ENCODE measurements around the gene NRAP.

Gene NRAP

DNA sequence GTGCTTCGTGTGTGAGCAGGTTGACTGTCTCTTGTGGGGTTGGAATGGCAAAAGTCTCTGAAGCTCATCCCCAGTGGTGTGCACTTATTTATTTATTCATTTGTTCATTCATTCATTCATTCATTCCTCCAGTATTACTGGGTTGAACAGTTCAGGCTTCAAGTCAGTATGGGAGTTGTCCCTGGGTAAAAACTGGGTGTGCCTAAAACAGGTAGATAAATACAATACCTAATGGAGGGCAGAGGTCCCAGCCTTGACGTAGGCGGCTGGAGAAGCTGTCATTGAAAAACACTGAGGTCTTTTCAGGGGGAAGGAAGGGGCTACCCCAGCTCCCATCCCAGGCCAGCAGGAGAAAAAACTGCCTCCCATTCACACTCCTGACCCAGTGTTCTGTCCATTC lies 26.9 kb upstream of the NRAP start:
- no peak overlapping the region for H3K27ac Mint-ChIP-seq
- DNase-seq = no peak
- H3K9me3 Mint-ChIP-seq = peaks cover 42% of the 10 kb centered on the region
- H3K27me3 Mint-ChIP-seq = no peaks in the 10 kb centered on the region
- no peak overlapping the region for H3K4me3 Mint-ChIP-seq
- H3K36me3 Mint-ChIP-seq (ENCODE audit: low read depth) = peaks cover 90% of the 10 kb centered on the region
- peaks cover 27% of the 10 kb centered on the region for H3K4me1 Mint-ChIP-seq (ENCODE audit: low read depth)

DNA sequence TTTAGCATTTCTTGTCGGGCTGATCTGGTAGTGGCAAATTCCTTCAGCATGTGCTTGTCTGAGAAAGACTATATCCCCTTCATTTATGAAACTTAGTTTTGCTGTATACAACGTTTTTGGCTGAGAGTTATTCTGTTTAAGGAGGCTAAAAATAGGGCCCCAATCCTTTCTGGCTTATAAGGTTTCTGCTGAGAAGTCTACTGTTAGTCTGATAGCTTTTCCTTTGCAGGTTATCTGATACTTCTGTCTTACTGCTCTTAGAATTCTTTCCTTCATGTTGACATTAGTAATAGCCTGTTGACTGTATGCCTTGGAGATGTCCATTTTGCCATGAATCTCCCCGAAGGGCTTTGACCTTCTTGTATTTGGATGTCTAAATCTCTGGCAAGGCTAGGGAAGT lies 25.7 kb upstream of the NRAP start:
- Mint-ChIP-seq H3K27me3 (no peaks in the 10 kb centered on the region), H3K4me3 (no peak overlapping the region), H3K27ac (no peak overlapping the region), H3K9me3 (peaks cover 50% of the 10 kb centered on the region), H3K4me1 (ENCODE audit: low read depth) (peaks cover 32% of the 10 kb centered on the region), H3K36me3 (ENCODE audit: low read depth) (peaks cover 90% of the 10 kb centered on the region)
- no peak for DNase-seq

DNA sequence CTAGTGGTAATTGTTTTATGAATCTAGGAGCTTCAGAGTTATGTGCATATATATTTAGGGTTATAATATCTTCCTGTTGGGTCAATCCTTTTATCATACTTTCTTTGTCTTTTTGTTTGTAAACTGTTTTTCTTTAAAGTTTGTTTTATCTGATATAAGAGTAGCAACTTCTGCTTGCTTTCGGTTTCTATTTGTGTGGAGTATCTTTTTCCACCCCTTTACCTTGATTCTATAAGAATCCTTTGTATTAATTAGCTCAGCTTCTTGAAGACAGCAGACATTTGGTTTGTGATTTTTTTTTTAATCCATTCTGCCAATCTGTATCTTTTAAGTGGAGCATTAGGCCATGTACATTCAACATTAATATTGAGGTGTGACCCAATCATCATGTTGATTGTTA lies 25.2 kb upstream of the NRAP start:
- peaks cover 55% of the 10 kb centered on the region for H3K9me3 Mint-ChIP-seq
- H3K4me1 Mint-ChIP-seq (ENCODE audit: low read depth) = peaks cover 35% of the 10 kb centered on the region
- H3K36me3 Mint-ChIP-seq (ENCODE audit: low read depth) = peaks cover 90% of the 10 kb centered on the region
- no peak for DNase-seq
- H3K27ac Mint-ChIP-seq = no peak overlapping the region
- no peak overlapping the region for H3K4me3 Mint-ChIP-seq
- H3K27me3 Mint-ChIP-seq = no peaks in the 10 kb centered on the region

DNA sequence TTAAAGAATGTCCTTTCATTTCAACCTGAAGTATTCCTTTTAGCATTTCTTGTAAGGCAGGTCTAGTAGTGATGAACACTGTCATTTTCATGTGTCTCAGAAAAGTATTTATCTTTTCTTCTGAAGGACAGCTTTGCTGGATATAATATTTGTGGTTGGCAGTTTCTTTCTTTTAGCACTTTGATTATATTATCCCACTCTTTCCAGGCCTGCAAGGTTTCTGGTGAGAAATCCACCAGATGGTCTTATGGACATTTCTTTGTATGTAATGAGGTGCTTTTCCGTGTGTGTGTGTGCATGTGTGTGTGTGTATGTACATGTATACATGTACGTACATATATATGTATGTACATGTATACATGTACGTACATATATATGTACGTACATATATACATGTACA lies 23.2 kb upstream of the NRAP start:
- no peak for DNase-seq
- H3K36me3 Mint-ChIP-seq (ENCODE audit: low read depth) = peaks cover 85% of the 10 kb centered on the region
- H3K27me3 Mint-ChIP-seq = no peaks in the 10 kb centered on the region
- no peak overlapping the region for H3K27ac Mint-ChIP-seq
- H3K4me3 Mint-ChIP-seq = no peak overlapping the region
- peaks cover 50% of the 10 kb centered on the region for H3K4me1 Mint-ChIP-seq (ENCODE audit: low read depth)
- H3K9me3 Mint-ChIP-seq = peaks cover 48% of the 10 kb centered on the region

DNA sequence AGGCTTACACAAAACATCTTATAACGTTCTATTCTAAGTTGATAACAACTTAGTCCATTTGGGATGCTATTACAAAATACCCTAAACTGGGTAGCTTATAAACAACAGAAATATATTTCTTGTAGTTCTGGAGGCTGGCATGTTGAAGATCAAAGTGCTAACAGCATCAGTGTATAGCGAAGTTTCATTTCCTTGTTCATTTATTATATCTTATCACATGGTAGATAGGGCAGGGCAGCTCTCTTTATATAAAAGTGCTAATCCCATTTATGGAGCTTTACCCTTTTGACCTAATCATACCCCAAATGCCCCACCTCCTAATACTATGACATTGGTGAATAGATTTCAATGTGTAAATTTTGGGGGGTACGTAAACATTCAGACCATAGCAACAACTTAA lies 22.2 kb upstream of the NRAP start:
- Mint-ChIP-seq H3K27ac (no peak overlapping the region), H3K9me3 (peaks cover 48% of the 10 kb centered on the region), H3K27me3 (no peaks in the 10 kb centered on the region), H3K36me3 (ENCODE audit: low read depth) (peaks cover 77% of the 10 kb centered on the region), H3K4me1 (ENCODE audit: low read depth) (peaks cover 60% of the 10 kb centered on the region), H3K4me3 (no peak overlapping the region)
- DNase-seq = no peak

DNA sequence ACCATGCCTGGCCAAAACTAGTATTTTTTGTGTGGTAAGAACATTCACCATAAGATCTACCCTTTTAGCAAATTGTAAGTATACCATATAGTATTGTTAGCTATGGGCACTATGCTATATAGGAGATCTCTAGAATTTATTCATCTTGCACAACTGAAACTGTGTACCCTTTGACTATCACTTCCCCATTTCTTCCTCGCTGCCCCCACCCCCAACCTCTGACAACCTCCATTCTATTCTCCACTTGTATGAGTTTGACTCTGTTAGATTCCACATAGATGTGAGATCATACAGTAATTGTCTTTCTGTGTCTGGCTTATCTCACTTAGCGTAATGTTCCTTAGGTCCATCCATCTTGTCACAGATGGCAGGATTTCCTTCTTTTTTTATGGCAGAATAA lies 19.5 kb upstream of the NRAP start:
- DNase-seq = no peak
- Mint-ChIP-seq H3K27me3 (no peaks in the 10 kb centered on the region), H3K9me3 (peaks cover 40% of the 10 kb centered on the region), H3K4me1 (ENCODE audit: low read depth) (peaks cover 57% of the 10 kb centered on the region), H3K27ac (no peak overlapping the region), H3K36me3 (ENCODE audit: low read depth) (peaks cover 65% of the 10 kb centered on the region), H3K4me3 (no peak overlapping the region)

DNA sequence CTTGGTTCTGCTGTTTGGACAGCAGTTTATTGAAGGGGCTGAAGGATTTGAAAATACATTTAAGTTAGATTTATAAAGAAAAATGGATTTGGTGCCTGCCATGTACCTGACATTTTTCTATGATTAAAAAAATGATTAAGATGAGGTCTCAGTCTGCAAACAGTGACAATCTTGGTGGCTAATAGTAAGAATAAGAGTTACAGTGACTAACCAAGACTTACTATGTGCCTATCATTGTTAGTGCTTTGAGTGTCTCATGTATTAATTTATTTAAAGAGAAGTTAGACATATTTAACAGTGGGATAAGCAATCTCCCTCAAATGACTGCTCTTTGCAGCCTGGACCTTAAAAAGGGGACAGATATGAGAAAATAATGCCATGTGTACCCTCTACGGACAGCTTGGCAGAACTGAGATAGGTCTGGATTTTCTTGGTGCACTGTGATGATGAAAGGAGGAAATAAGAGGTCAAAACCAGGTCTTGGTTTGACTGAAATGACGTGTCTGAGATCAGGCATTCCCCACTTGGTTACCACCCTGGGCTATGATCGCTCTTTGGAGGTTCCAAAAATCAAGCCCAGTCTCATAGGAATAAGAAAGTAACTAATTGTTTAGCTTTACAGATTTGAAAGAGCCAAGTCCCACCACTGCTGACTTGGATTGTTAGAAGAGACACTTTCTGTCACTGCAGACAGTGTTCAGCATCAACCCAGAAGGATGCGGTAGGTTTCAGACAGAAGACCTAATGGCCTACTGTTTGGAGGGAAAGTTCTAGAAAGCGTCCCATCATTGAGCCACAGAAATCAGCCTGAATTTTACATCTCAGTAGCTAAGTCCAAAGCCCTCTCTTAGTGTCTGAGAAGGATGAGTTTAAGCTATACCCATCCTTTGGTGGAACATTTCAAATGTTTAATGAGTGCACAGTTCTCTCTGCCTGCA lies 18.0 kb upstream of the NRAP start:
- peak; percentile 39 for DNase-seq
- Mint-ChIP-seq H3K27me3 (no peaks in the 10 kb centered on the region), H3K9me3 (peaks cover 29% of the 10 kb centered on the region), H3K4me1 (ENCODE audit: low read depth) (peaks cover 51% of the 10 kb centered on the region), H3K27ac (peak overlapping the region; percentile 95), H3K36me3 (ENCODE audit: low read depth) (peaks cover 52% of the 10 kb centered on the region), H3K4me3 (peak overlapping the region; percentile 92)

DNA sequence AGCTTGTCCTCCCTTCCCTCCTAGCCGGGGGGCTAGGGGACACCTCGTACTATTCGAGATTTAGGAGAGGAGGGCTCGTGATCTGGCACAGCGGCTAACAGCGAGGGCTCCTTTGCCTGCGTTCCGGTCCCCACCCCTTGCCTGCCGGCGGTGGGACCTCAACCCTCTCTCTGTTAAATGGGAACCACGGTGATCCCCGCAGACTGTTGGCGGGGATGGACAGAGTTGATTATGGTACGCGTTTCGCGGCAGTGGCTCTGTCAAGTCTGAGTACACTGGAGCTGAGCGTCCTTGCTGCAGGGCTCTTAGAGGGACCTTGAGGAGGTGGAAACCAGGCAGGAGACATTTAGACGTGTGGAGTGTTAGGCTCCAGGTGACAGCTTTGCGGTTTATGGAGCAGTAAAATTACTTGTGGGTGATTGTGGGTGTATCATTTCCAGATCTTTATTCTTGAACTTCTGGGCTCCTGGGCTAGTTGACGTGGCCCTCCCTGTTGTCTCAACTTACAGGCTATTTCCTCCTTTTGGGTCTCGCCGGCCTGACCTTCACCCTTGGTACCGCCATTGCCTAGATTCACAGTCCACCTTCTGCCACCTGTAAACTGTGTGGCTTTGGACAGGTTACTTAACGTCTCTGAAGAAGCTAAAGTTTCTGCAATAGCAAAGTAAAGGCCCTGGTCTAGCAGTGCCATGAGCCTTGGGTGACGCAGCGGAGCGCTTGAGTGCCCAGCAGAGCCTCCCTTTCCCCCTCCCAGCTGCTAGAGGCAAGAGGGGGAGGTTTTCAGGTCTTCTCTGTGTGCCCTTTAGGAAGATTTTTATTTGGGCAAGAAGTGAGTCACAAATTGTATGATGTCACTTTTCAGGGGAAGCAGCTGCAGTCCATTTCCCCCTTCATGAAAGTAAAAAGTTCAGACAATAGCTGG lies 16.6 kb upstream of the NRAP start:
- peaks cover 3% of the 10 kb centered on the region for H3K27me3 Mint-ChIP-seq
- peaks cover 20% of the 10 kb centered on the region for H3K9me3 Mint-ChIP-seq
- H3K4me1 Mint-ChIP-seq (ENCODE audit: low read depth) = peaks cover 50% of the 10 kb centered on the region
- peak; percentile 56 for DNase-seq
- peak overlapping the region; percentile 92 for H3K4me3 Mint-ChIP-seq
- peak overlapping the region; percentile 95 for H3K27ac Mint-ChIP-seq
- peaks cover 43% of the 10 kb centered on the region for H3K36me3 Mint-ChIP-seq (ENCODE audit: low read depth)

DNA sequence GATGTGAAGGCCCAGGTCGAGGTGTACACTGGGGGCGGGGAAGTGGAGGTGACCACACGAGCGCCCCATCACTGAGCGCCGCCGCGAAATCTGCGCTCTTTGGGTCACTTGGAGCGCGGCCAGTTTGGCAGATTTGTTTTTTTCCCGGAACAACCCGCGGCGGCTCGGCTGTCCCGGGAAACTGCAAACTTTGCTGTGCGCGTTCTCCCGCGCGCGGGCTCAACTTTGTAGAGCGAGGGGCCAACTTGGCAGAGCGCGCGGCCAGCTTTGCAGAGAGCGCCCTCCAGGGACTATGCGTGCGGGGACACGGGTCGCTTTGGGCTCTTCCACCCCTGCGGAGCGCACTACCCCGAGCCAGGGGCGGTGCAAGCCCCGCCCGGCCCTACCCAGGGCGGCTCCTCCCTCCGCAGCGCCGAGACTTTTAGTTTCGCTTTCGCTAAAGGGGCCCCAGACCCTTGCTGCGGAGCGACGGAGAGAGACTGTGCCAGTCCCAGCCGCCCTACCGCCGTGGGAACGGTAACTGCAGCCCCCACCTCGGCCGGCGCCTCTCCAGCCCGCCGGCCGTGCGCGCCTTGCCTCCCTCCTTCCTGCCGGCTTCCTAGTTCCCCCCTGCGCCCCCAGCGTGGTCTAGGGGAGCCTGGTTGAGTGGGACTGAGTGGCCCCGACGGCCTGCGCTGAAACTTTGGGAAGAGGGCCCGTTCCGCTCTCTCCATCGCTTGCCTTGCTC lies 15.8 kb upstream of the NRAP start, which contains the start of gene CASP7:
CASP7 (plus strand) TSS at position 450 of the 727 bp plus-strand sequence. CDS start 17,582 bp downstream, outside the sequence.
- H3K4me3 Mint-ChIP-seq = peak within 1 kb of the TSS; percentile 92
- peaks cover 5% of the 10 kb centered on the region for H3K27me3 Mint-ChIP-seq

DNA sequence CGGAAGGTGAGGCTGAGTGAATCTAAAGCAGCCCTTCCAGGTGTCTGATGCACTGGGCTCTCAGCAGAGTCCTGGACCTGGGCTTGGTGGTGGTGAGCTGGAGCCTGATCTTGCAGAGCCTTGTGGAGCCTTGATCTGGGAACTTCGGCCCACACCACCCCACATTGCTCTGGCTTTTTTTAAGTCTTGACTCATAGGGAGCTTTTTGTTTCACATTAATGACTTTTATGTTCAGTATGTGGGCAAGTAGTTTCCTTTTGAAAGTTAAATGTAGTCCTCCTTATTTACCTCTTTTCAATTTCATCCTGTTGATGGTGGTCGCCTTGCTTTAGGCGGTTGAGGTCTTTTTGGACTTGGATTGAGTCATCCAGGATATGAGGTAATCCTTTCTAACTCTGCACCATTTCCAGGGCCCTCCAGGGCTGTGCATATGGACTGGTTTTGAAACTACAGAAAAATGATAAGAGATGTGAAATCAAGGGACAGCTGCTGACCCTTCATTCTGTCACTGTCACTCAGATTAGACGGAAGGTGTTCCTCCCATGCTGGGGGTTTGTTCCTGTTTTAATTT lies 2.9 kb upstream of the NRAP start:
- peaks cover 20% of the 10 kb centered on the region for H3K27me3 Mint-ChIP-seq
- no peak overlapping the region for H3K4me3 Mint-ChIP-seq
- H3K4me1 Mint-ChIP-seq (ENCODE audit: low read depth) = peaks cover 11% of the 10 kb centered on the region
- DNase-seq = no peak
- peaks cover 9% of the 10 kb centered on the region for H3K9me3 Mint-ChIP-seq
- H3K36me3 Mint-ChIP-seq (ENCODE audit: low read depth) = no peaks in the 10 kb centered on the region
- H3K27ac Mint-ChIP-seq = no peak overlapping the region

More for the DNA sequence above, 15.8 kb upstream of the NRAP start, which contains the start of gene CASP7:
- H3K4me1 Mint-ChIP-seq (ENCODE audit: low read depth) = peaks cover 45% of the 10 kb centered on the region
- H3K27ac Mint-ChIP-seq = peak within 1 kb of the TSS; percentile 95
- peaks cover 36% of the 10 kb centered on the region for H3K36me3 Mint-ChIP-seq (ENCODE audit: low read depth)
- DNase-seq = peak; percentile 86
- H3K9me3 Mint-ChIP-seq = peaks cover 14% of the 10 kb centered on the region

DNA sequence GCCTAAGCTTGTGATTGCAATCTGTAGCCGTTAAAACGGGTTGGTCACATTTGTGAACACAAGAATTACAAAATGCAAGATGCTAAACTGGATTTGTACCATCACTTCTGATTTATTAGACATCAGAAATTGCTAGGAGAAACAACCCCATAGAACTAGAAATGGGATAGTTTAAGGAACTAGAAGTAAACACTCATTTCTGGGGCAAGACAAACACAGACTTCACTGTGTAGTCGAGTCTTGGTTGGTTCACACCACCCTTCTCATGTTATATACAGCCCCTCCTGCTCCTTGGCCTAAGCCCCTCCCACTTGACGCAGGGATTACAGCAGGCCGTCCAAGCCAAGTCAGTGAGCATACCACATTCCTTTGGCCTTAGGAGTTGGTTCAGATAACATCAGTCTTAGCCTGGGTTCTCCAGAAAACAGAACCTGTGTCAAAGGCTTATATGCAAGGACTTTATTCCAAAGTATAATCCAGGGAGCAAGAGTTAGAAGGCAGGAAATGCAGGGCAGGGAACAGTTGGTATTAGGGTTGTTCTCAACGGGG lies 2.0 kb upstream of the NRAP start:
- peaks cover 9% of the 10 kb centered on the region for H3K9me3 Mint-ChIP-seq
- H3K4me1 Mint-ChIP-seq (ENCODE audit: low read depth) = peaks cover 11% of the 10 kb centered on the region
- DNase-seq = no peak
- H3K4me3 Mint-ChIP-seq = no peak overlapping the region
- H3K36me3 Mint-ChIP-seq (ENCODE audit: low read depth) = no peaks in the 10 kb centered on the region
- peaks cover 14% of the 10 kb centered on the region for H3K27me3 Mint-ChIP-seq
- no peak overlapping the region for H3K27ac Mint-ChIP-seq

DNA sequence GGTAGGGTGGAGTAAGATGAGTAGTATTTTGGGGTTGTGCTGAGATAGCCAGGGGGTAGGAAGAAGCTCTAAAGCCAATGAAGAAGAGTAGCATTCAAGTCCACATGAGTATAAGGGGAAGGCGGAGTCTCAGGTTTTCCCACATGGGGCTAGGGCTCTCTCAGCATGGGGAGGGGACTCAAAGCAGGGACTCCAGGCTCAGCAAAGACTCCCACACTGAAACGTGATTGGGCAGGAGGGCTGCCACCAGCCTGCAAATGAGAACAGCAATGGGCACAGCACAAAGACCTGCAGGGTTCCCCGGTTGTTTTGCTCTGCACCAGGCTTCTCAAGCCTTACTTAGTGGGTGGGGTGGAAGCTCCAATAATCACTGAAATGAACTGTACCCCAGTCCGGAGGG lies 1.5 kb upstream of the NRAP start:
- Mint-ChIP-seq H3K27me3 (peaks cover 9% of the 10 kb centered on the region), H3K9me3 (peaks cover 5% of the 10 kb centered on the region), H3K4me3 (no peak overlapping the region), H3K4me1 (ENCODE audit: low read depth) (peaks cover 11% of the 10 kb centered on the region), H3K27ac (no peak overlapping the region), H3K36me3 (ENCODE audit: low read depth) (no peaks in the 10 kb centered on the region)
- no peak for DNase-seq

DNA sequence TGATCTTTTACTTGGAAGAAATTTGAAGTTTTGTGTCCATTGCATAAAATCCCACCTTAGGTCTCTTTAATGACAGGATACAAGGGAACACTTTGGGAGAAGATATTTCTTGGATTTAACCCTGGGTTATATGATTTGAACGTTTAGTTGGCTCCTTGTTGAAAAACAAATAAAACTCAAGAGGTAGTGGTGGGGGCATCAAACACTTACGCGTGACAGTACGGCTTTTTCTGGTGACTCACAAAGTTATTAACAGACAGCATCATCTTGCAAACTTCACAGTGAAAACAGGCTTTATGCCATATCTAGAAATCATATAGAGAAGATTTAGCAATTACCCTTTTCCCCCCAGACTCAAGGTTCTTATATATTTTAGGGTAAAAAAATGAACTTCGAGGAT lies 699 bp downstream of the NRAP start:
- H3K4me3 Mint-ChIP-seq = no peak overlapping the region
- no peak overlapping the region for H3K27ac Mint-ChIP-seq
- no peak for DNase-seq
- peaks cover 11% of the 10 kb centered on the region for H3K4me1 Mint-ChIP-seq (ENCODE audit: low read depth)
- peaks cover 9% of the 10 kb centered on the region for H3K27me3 Mint-ChIP-seq
- H3K36me3 Mint-ChIP-seq (ENCODE audit: low read depth) = no peaks in the 10 kb centered on the region
- no peaks in the 10 kb centered on the region for H3K9me3 Mint-ChIP-seq
